Endodermal cell (in vitro differentiated cells): ENCODE results near the gene KREMEN1. TPM values are rescaled to one million over a fixed set of nuclear protein-coding genes. Genes with fewer than 3 reads are reported as not detected.

Source experiments
- DNase-seq: peaks from one replicate; pipeline ENCODE4 v3.0.0-alpha.2; 2017
- H3K27ac ChIP-seq: 2 replicates; pipeline ENCODE4 v1.5.1; 2013; ENCODE audit warnings: mild to moderate bottlenecking, low read depth, low read length, moderate library complexity
- H3K27me3 ChIP-seq: 2 replicates; pipeline ENCODE4 v1.6.1; 2013; ENCODE audit warnings: mild to moderate bottlenecking, low read length, moderate library complexity; ENCODE audit not compliant: insufficient read depth, control insufficient read depth, poor library complexity, severe bottlenecking
- H3K36me3 ChIP-seq: 2 replicates; pipeline ENCODE4 v1.7.0; 2013; ENCODE audit warnings: mild to moderate bottlenecking, low read length, moderate library complexity; ENCODE audit not compliant: control insufficient read depth, insufficient read depth
- H3K4me1 ChIP-seq: one replicate; pipeline ENCODE4 v1.7.0; 2013; ENCODE audit warnings: low read length; ENCODE audit not compliant: control insufficient read depth, insufficient read depth
- H3K4me3 ChIP-seq: 2 replicates; pipeline ENCODE4 v1.5.1; 2013; ENCODE audit warnings: mild to moderate bottlenecking, low read length, moderate library complexity
- H3K9ac ChIP-seq: 2 replicates; pipeline ENCODE4 v1.6.1; 2013; ENCODE audit warnings: mild to moderate bottlenecking, low read length, moderate library complexity; ENCODE audit not compliant: poor library complexity, severe bottlenecking; ENCODE audit errors: extremely low read depth
- H3K9me3 ChIP-seq: 2 replicates; pipeline ENCODE4 v1.6.1; 2013; ENCODE audit warnings: mild to moderate bottlenecking, low read length, moderate library complexity; ENCODE audit not compliant: control insufficient read depth
- H3K27ac Mint-ChIP-seq: 2 replicates; pipeline ENCODE4 v1.8.0; 2020; ENCODE audit warnings: mixed read lengths
- H3K27me3 Mint-ChIP-seq: 2 replicates; pipeline ENCODE4 v1.8.0; 2021; ENCODE audit warnings: mild to moderate bottlenecking, mixed read lengths; ENCODE audit not compliant: insufficient read depth
- H3K36me3 Mint-ChIP-seq: 2 replicates; pipeline ENCODE4 v1.8.0; 2020; ENCODE audit warnings: low read depth, mixed read lengths
- H3K4me1 Mint-ChIP-seq: 2 replicates; pipeline ENCODE4 v1.8.0; 2020; ENCODE audit warnings: mixed read lengths
- H3K4me3 Mint-ChIP-seq: 2 replicates; pipeline ENCODE4 v1.8.0; 2020; ENCODE audit warnings: mild to moderate bottlenecking, moderate library complexity, mixed read lengths
- H3K9me3 Mint-ChIP-seq: 2 replicates; pipeline ENCODE4 v1.8.0; 2020; ENCODE audit warnings: mild to moderate bottlenecking, mixed read lengths
- CTCF ChIP-seq: fragments of 200-600 bp; sonication (generic); conservative IDR thresholded peaks from 2 replicates; pipeline ENCODE4 v1.5.0; 2021; ENCODE audit warnings: antibody characterized with exemption, mild to moderate bottlenecking
- WGBS, 2 experiments: methylation state at CpG; one replicate each; pipeline versions ENCODE4 v1.1.5 to v1.1.7; 2013; ENCODE audit warnings: missing lambda C conversion rate in 2 of 2, mixed read lengths in 1 of 2; ENCODE audit not compliant: insufficient coverage in 1 of 2, insufficient read length in 1 of 2; 5-methylcytosine and 5-hydroxymethylcytosine counted together
- total RNA-seq, 2 donors: library from RNA; stranded (reverse); fragmentation: NEBNext Ultra II Directional in 1 of 2; extraction: Animal tissue kit (Norgen Biotek cat#: 25700) in 1 of 2; gene quantifications; 2 replicates in 1 of 2; 3 replicates in 1 of 2; pipeline ENCODE4 v1.2.1, GENCODE V29; 2021

The KREMEN1 gene
- total RNA-seq, 2 donors from 2014 or later, result 6.2 to 7.5 TPM

GRCh38 chr22:29105468-29105867 is 32.6 kb downstream of the KREMEN1 start:
- Histone ChIP-seq H3K27me3 (no peaks in the 10 kb centered on the region), H3K27ac (no peak overlapping the region), H3K4me3 (no peak overlapping the region), H3K9me3 (no peaks in the 10 kb centered on the region), H3K4me1 (no peaks in the 10 kb centered on the region), H3K9ac (no peak overlapping the region), H3K36me3 (no peaks in the 10 kb centered on the region)
- no peak overlapping the region for H3K4me3 Mint-ChIP-seq
- peaks cover 19% of the 10 kb centered on the region for H3K4me1 Mint-ChIP-seq
- H3K27me3 Mint-ChIP-seq, result no peaks in the 10 kb centered on the region
- 57 to 94% methylated on average over 1 to 2 of the region's 2 CpGs for whole genome bisulfite sequencing, 2 experiments
- TF ChIP-seq CTCF, result no peak
- DNase-seq, result no peak
- H3K27ac Mint-ChIP-seq, result no peak overlapping the region
- no peaks in the 10 kb centered on the region for H3K36me3 Mint-ChIP-seq
- no peaks in the 10 kb centered on the region for H3K9me3 Mint-ChIP-seq

GRCh38 chr22:29106839-29107238 is 34.0 kb downstream of the KREMEN1 start:
- Mint-ChIP-seq H3K27me3 (no peaks in the 10 kb centered on the region), H3K27ac (no peak overlapping the region), H3K4me1 (peaks cover 19% of the 10 kb centered on the region), H3K36me3 (no peaks in the 10 kb centered on the region), H3K4me3 (no peak overlapping the region), H3K9me3 (no peaks in the 10 kb centered on the region)
- Histone ChIP-seq H3K27me3 (no peaks in the 10 kb centered on the region), H3K9me3 (no peaks in the 10 kb centered on the region), H3K4me1 (no peaks in the 10 kb centered on the region), H3K4me3 (no peak overlapping the region), H3K9ac (no peak overlapping the region), H3K27ac (no peak overlapping the region), H3K36me3 (no peaks in the 10 kb centered on the region)
- DNase-seq, result no peak
- TF ChIP-seq CTCF, result no peak
- 52 to 56% methylated on average over 2 to 4 of the region's 4 CpGs for WGBS, 2 experiments

- H3K27me3 Mint-ChIP-seq, result no peaks in the 10 kb centered on the region
Measured at GRCh38 chr22:29108137-29108536, 35.3 kb downstream of the KREMEN1 start.

More at GRCh38 chr22:29108137-29108536, 35.3 kb downstream of the KREMEN1 start:
- no peak for TF ChIP-seq CTCF
- no peak for DNase-seq
- Mint-ChIP-seq H3K4me3 (no peak overlapping the region), H3K36me3 (no peaks in the 10 kb centered on the region), H3K4me1 (peaks cover 17% of the 10 kb centered on the region), H3K9me3 (no peaks in the 10 kb centered on the region), H3K27ac (no peak overlapping the region)
- Histone ChIP-seq H3K27me3 (no peaks in the 10 kb centered on the region), H3K9me3 (no peaks in the 10 kb centered on the region), H3K9ac (no peak overlapping the region), H3K4me1 (no peaks in the 10 kb centered on the region), H3K27ac (no peak overlapping the region), H3K36me3 (no peaks in the 10 kb centered on the region), H3K4me3 (no peak overlapping the region)
- WGBS, 2 experiments, result 98 to 99% methylated on average over 5 of the region's 5 CpGs
